GM10266 (cell line): ENCODE measurements around the gene GALR1.

ENCODE experiments used
- DNase-seq: peaks from one replicate; pipeline ENCODE4 v3.0.0; 2012; ENCODE audit errors: extremely low spot score
- TF ChIP-seq, protein P1 (sequence below): IDR thresholded peaks from 2 replicates; pipeline ENCODE4 v1.5.1; 2012; ENCODE audit warnings: mild to moderate bottlenecking, low read depth; ENCODE audit not compliant: control insufficient read depth, insufficient read depth; ENCODE audit errors: missing control alignments

Gene GALR1, protein sequence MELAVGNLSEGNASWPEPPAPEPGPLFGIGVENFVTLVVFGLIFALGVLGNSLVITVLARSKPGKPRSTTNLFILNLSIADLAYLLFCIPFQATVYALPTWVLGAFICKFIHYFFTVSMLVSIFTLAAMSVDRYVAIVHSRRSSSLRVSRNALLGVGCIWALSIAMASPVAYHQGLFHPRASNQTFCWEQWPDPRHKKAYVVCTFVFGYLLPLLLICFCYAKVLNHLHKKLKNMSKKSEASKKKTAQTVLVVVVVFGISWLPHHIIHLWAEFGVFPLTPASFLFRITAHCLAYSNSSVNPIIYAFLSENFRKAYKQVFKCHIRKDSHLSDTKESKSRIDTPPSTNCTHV

DNA sequence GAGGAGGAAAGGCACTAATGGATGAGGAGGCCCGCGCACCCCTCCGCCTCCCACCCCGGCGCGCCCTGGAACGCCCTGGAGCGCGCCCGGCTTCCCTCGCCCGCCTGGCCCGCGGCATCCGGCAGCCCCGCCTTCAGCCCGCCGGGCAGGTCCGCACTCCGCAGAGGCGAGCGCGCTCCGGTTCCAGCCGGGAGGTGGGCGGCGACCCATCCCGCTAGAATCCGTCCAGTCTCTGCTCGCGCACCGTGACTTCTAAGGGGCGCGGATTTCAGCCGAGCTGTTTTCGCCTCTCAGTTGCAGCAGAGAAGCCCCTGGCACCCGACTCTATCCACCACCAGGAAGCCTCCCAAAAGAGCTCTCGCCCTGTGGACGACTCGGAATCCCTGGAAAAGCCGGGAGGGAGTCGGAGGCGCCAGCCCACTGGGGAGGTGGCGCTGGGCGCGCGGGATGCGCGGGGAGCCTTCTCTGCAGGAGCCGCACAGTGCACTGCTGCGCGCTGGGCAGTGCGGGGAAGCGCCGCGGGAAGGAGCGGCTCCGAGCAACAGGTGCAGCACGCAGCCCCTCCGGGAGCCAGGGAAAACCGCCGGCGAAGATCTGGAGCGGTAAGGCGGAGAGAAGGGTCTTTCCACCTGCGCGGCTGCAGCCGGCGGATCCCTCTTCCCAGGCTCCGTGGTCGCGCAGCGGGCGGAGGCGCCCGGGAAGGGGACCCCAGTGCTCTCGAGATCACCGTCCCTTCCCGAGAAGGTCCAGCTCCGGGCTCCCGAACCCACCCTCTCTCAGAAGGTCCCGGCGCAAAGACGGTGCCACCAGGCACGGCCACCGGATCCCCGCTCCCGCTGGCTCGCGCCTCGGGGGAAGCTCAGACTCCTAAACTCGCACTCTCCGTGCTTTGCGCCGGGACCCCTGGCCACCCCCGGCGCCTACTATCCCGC lies at the start of gene GALR1:
GALR1 (plus strand) TSS at position 280 of the 932 bp plus-strand sequence. CDS start 701 bp downstream, outside the sequence.
- DNase-seq = peak; percentile 28

DNA sequence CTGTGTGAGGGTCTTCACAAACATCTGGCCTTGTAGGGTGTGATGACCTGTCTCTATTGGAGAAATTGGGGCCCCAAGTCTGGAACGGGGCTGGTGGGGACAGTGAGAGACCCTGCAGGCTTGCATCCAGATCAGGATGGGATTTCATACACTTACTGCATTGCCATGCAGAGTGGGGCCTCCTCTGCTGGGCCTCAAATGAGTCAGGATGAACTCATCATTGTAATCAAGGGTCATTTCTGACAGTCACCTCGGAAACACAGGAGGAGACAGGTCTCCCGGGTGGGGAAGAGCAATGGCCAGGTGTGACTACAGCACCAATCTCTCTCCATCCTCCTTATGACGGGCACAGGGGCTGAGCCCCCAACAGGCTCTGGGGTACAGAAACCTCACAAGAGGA lies 48.1 kb upstream of the GALR1 start:
- DNase-seq = no peak
- TF ChIP-seq, protein P1, sequence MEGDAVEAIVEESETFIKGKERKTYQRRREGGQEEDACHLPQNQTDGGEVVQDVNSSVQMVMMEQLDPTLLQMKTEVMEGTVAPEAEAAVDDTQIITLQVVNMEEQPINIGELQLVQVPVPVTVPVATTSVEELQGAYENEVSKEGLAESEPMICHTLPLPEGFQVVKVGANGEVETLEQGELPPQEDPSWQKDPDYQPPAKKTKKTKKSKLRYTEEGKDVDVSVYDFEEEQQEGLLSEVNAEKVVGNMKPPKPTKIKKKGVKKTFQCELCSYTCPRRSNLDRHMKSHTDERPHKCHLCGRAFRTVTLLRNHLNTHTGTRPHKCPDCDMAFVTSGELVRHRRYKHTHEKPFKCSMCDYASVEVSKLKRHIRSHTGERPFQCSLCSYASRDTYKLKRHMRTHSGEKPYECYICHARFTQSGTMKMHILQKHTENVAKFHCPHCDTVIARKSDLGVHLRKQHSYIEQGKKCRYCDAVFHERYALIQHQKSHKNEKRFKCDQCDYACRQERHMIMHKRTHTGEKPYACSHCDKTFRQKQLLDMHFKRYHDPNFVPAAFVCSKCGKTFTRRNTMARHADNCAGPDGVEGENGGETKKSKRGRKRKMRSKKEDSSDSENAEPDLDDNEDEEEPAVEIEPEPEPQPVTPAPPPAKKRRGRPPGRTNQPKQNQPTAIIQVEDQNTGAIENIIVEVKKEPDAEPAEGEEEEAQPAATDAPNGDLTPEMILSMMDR = no peak

More for the DNA sequence above, at the start of gene GALR1:
- TF ChIP-seq, protein P1 = no peak

DNA sequence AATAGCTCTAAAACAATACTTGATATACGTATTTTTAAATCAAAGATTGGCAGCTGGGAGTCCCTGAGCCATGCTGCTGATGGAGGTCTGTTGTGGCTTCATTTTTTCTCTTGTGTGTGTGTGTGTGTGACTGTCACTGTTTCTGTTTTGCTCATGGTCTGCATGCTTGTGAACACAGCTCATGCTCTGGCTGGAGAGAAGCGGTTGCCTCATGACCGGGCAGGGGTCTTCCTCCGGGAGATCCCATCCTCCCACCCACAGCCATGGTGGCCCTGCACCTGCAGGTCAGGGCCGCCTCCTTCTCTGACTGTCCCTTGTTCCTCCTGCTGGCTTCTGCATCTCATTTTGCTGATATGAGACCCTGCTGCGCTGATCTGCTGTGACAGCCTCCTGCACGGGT lies 47.3 kb upstream of the GALR1 start:
- no peak for DNase-seq

DNA sequence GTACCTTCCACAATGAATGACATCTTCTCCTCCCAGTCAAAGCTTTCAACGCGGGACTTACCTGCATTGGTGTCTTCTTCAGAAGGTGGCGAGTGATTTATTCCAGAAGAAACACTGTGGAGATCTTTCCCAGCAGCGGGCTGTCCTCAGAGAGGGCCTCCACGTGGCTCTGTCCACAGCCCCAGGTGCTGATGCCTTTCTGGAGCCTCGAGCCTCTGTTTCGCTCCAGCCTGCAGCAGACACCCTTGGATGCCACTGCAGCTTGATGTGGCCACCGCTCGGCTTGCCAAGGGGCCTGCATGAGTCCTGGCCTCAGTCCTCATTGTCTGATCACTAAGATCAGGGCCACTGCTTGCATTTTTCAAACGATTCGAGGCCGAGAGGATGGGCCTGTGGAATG lies 46.6 kb upstream of the GALR1 start:
- TF ChIP-seq, protein P1 = no peak
- DNase-seq = no peak

More for the DNA sequence above, 47.3 kb upstream of the GALR1 start:
- TF ChIP-seq, protein P1 = no peak

DNA sequence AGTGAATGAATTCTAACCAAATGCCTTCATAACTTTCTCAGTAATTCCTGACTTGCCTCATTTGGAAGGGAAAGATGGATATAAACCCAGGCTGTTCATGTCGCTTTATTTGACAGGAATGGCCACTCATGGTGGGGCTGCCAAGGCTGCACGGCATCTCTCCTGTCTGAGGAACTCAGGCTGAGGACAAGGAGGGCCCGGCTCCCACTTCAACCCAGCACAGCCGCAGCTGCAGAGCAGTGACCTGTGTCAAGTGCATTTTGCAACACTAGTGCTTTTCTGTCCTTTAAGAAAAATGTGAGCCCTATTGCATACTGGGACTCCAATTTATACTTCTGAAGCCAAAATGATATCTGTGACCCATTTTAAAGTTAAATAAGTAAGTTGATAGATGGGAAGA lies 45.8 kb upstream of the GALR1 start:
- no peak for DNase-seq
- TF ChIP-seq, protein P1 = no peak

DNA sequence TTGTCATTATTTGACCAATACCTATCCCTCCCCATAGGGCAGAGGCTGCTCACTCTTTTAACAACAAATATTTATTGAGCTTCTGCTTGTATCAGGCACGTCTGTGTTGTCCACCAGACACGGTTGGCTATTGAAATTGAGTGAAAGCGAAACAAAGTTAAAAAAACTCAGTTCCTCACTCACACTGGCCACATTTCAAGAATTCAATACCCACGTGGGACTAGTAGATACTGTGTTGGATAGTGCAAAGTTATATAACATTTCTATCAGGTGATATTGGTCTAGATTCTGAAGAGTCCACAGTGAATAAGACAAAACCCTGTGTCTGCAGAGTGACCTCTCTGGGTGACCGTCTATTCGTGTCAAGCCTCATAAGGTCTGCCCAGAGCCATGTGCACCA lies 43.9 kb upstream of the GALR1 start:
- no peak for DNase-seq
- TF ChIP-seq, protein P1 = no peak
